Suprapubic skin (tissue), 3 donors: Measurements from ENCODE around the gene COQ2.

Source experiments
- POLR2AphosphoS5 ChIP-seq, 3 donors: sonication (generic); formaldehyde crosslinking; IDR thresholded peaks; one replicate each; pipeline ENCODE4 v1.6.1; 2017; ENCODE audit warnings: antibody characterized with exemption in 3 of 3
- TF ChIP-seq, protein P1 (sequence below), 2 donors: fragments of 200-600 bp in 1 of 2; fragments of 450-650 bp in 1 of 2; sonication (generic) in 1 of 2; IDR thresholded peaks; one replicate each; pipeline ENCODE4 v1.5.1; 2016 to 2019; ENCODE audit warnings: antibody characterized with exemption in 2 of 2, mild to moderate bottlenecking in 1 of 2, moderate library complexity in 1 of 2

DNA sequence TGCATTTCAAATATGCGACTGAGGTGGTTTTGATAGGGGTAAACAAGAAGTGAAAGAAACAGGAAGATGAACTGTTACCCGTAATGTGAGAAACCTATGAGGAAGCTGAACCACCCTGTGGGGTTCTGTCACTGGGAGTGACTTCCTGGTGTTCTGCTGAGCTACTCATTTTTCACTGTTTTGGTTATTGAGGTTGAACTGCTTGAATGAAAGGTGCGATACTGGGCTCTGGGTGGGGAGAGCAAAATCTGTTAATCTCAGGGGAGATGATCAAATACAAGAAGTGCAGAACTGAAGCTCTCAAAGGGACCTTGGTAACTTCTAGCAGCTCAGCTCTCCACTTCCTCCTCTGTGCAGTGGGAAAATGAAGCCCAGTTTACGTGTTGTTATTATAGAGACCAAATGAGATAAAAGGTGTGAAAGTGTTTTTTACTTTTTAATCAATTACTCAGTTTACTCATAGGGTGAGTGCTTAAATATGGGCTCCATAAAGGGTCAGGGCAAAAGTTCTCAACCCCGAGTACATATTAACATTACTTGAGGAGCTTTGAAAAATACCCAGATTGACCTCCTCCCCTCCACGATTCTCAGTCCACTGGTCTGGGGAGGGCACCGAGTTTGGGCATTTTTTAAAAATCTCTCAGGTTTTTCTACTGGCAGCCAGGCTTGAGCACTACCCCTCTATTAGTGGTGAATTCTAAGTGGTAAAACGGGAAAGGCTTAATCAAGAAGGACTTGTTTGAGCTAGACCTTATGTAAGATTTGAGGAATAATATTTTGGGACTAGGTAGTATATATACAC, 66.7 kb downstream of the COQ2 start:
- TF ChIP-seq, protein P1, sequence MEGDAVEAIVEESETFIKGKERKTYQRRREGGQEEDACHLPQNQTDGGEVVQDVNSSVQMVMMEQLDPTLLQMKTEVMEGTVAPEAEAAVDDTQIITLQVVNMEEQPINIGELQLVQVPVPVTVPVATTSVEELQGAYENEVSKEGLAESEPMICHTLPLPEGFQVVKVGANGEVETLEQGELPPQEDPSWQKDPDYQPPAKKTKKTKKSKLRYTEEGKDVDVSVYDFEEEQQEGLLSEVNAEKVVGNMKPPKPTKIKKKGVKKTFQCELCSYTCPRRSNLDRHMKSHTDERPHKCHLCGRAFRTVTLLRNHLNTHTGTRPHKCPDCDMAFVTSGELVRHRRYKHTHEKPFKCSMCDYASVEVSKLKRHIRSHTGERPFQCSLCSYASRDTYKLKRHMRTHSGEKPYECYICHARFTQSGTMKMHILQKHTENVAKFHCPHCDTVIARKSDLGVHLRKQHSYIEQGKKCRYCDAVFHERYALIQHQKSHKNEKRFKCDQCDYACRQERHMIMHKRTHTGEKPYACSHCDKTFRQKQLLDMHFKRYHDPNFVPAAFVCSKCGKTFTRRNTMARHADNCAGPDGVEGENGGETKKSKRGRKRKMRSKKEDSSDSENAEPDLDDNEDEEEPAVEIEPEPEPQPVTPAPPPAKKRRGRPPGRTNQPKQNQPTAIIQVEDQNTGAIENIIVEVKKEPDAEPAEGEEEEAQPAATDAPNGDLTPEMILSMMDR (IDR thresholded peaks at IDR 0.05): no peak
- TF ChIP-seq POLR2AphosphoS5 (IDR thresholded peaks at IDR 0.05): no peak
